Activated naive CD4-positive, alpha-beta T cell treated with anti-CD3 and anti-CD28 coated beads, Interleukin-2, amount 50 U/mL, for 24 hours (primary cell): ENCODE results near the gene TMEM95.
A peak's percentile ranks its signal among the peaks of the same experiment; 100 is the strongest.

ENCODE experiments used
- H3K27ac Mint-ChIP-seq: one replicate; pipeline ENCODE4 v1.8.0; 2021; ENCODE audit warnings: mild to moderate bottlenecking, mixed read lengths
- H3K27me3 Mint-ChIP-seq: one replicate; pipeline ENCODE4 v1.8.0; 2021; ENCODE audit warnings: mixed read lengths
- H3K36me3 Mint-ChIP-seq: one replicate; pipeline ENCODE4 v1.8.0; 2021; ENCODE audit warnings: mixed read lengths
- H3K4me1 Mint-ChIP-seq: one replicate; pipeline ENCODE4 v1.8.0; 2021; ENCODE audit warnings: mixed read lengths
- H3K4me3 Mint-ChIP-seq: one replicate; pipeline ENCODE4 v1.8.0; 2021; ENCODE audit warnings: mild to moderate bottlenecking, mixed read lengths
- H3K9me3 Mint-ChIP-seq: one replicate; pipeline ENCODE4 v1.8.0; 2021; ENCODE audit warnings: mixed read lengths

TMEM95 gene, protein sequence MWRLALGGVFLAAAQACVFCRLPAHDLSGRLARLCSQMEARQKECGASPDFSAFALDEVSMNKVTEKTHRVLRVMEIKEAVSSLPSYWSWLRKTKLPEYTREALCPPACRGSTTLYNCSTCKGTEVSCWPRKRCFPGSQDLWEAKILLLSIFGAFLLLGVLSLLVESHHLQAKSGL

DNA sequence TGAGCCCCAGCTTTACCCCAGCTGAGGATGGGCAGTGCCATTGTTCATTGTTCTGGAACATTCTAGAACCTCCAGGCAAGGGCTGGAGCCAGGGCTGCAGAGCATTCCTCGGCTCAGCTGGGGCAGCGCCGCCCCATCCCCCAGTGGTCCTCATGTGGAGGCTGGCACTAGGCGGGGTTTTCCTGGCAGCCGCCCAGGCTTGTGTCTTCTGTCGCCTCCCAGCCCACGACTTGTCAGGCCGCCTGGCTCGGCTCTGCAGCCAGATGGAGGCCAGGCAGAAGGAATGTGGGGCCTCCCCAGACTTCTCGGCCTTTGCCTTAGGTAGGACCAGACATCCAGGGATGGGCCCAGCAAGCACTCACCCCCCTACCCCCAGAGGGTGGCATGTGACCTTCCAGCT is at the start of gene TMEM95:
Gene TMEM95, plus strand, starts transcription at position 104 of the 400 bp plus-strand sequence. Its CDS starts 49 bp downstream, at position 153.
- Mint-ChIP-seq H3K4me3 (no peak within 1 kb of the TSS), H3K4me1 (peaks cover 22% of the 10 kb centered on the region), H3K27me3 (no peaks in the 10 kb centered on the region), H3K27ac (peak within 1 kb of the TSS; percentile 82), H3K36me3 (no peaks in the 10 kb centered on the region), H3K9me3 (no peaks in the 10 kb centered on the region)

DNA sequence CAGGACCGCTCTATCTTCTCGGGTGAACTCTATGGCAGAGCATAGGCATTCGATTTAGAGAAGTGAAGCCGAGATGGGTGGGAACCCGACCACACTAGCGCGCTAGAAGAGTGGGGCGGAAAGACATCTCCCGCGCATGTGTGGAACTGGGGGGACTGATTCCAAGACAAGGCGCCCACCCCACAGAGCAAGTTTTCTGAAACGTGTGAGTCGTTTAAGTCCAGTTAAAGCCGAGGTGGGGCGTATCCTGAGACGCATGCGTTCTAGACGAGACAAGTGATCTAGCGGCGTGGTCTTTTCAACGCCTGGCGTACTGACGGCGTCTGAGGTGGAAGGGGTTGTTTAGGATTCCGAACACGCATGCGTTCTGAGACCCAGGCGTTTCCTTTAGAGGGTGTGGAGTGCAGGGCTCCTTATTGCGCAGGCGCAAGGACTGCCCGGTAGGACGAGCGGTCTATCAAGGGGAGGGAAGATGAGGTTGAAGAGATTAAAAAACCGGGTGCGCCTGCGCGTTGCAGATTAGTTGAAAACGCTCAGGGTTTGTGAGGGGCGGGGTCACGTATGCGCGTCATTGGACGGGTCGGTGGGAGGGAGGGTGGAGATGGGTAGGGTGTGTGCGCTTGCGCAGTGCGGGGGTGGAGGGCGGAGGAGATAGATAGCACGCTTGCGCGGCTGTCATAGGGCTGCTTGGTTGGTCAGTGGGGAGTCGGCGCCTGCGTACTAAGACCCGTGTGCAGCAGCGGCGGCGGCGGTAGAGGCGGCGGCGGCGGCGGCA is 47.9 kb upstream of the TMEM95 start, which contains the start of gene EIF5A:
Gene EIF5A, plus strand, starts transcription at position 718 of the 775 bp plus-strand sequence. CDS start 2,008 bp downstream, outside the sequence.
- Mint-ChIP-seq H3K4me3 (peak within 1 kb of the TSS; percentile 94), H3K36me3 (peaks cover 27% of the 10 kb centered on the region), H3K4me1 (peaks cover 29% of the 10 kb centered on the region), H3K27ac (peak within 1 kb of the TSS; percentile 99), H3K9me3 (no peaks in the 10 kb centered on the region), H3K27me3 (no peaks in the 10 kb centered on the region)

DNA sequence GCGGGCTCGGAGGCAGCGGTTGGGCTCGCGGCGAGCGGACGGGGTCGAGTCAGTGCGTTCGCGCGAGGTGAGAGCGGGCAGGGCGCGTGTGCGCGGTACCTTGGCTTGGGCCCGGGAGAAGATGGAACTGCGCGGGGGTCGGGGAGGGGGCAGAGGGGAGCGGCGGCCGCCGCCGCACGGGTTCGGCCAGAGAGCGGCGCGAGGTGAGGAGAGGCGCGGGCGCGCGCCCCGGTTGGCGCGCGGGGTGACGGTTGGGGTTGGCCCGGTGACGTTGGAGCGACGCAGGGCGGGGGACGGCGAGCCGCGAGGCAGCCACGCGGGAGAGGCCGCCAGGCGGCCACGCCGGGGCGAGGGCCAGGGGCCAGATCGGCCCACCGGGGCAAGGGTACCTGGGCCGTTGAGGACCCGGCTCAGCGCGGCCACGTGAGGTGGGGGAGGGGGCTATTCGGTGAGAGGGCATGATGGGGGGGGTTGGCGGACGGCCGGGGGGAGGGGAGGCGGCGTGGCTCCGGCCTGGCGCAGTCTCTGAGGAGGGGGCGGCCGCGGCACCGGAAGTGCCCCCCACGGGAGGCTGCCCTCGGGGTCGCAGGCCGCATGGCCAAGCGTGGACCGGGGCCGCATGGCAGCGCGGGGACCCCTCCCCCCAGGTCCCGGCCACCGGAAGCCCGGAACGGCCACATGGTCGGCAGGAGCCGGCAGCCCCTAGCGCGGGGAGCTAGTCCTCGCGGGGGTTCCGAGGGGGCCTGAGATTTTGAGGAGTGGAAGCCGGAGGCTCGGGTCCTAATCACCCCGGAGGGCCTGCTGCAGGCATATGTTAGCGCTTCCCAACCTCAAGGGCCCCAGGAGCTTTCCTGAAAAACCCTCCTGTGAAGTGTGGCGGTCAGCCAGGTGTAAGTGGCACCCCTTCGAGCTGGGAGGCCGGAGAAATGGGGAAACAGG is 47.0 kb upstream of the TMEM95 start:
- H3K27me3 Mint-ChIP-seq = no peaks in the 10 kb centered on the region
- H3K4me1 Mint-ChIP-seq = peaks cover 37% of the 10 kb centered on the region
- H3K36me3 Mint-ChIP-seq = peaks cover 33% of the 10 kb centered on the region
- H3K27ac Mint-ChIP-seq = peak overlapping the region; percentile 99
- peak overlapping the region; percentile 94 for H3K4me3 Mint-ChIP-seq
- no peaks in the 10 kb centered on the region for H3K9me3 Mint-ChIP-seq

DNA sequence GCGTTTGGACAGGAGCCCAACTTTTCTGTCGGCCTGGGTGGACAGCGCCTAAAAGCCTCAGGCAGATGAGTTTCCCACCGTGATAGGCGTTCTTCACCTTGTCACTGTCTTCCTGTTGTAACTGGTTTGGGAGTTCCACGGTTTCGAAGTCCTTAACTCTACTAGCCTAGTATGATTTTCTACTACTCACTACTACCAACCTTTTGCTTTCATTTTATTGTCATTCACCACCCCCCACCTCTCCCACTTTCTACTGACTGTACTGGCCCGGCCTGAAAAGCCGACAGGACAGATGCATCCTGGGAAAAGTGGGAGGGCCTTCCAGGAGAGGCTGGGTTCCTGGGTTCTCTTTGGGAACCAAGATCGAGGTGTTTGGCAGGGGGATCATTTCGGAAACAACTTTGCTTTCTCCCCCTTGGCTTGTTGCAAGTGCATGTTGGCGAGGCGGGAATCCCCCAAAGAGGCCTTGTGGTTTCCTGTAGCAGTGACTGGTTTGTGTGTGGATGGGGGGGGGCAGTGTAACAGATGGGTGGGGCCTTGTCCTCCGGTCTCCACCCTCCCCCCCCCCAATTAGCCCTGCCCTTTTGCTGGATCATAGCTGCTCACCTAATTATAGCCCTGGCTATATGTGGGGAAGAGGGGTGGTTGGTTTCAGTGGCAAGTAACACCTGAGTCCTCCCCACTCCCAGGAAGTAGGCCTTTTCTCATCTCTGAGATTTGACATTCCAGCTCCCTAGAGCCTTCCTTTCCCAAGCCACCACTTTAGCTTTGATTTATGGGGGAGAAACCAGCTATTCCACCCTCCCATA is 46.1 kb upstream of the TMEM95 start:
- Mint-ChIP-seq H3K4me1 (peaks cover 46% of the 10 kb centered on the region), H3K27ac (peak overlapping the region; percentile 95), H3K4me3 (peak overlapping the region; percentile 94), H3K27me3 (no peaks in the 10 kb centered on the region), H3K36me3 (peaks cover 37% of the 10 kb centered on the region), H3K9me3 (no peaks in the 10 kb centered on the region)

DNA sequence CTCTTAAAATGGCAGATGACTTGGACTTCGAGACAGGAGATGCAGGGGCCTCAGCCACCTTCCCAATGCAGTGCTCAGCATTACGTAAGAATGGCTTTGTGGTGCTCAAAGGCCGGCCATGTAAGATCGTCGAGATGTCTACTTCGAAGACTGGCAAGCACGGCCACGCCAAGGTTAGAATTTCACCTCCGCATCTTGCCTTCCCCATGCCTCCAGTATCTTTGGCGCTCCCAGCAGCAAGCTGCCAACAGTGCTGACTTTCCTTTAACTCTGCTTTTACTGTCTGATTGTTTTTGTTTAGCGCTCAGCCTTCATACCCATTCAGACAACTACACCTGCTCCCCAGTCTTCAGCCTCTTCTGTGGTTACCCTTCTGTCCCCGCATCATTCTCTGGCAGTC is 45.3 kb upstream of the TMEM95 start:
- H3K27ac Mint-ChIP-seq = peak overlapping the region; percentile 95
- no peaks in the 10 kb centered on the region for H3K9me3 Mint-ChIP-seq
- H3K4me3 Mint-ChIP-seq = peak overlapping the region; percentile 94
- peaks cover 54% of the 10 kb centered on the region for H3K4me1 Mint-ChIP-seq
- no peaks in the 10 kb centered on the region for H3K27me3 Mint-ChIP-seq
- H3K36me3 Mint-ChIP-seq = peaks cover 38% of the 10 kb centered on the region

DNA sequence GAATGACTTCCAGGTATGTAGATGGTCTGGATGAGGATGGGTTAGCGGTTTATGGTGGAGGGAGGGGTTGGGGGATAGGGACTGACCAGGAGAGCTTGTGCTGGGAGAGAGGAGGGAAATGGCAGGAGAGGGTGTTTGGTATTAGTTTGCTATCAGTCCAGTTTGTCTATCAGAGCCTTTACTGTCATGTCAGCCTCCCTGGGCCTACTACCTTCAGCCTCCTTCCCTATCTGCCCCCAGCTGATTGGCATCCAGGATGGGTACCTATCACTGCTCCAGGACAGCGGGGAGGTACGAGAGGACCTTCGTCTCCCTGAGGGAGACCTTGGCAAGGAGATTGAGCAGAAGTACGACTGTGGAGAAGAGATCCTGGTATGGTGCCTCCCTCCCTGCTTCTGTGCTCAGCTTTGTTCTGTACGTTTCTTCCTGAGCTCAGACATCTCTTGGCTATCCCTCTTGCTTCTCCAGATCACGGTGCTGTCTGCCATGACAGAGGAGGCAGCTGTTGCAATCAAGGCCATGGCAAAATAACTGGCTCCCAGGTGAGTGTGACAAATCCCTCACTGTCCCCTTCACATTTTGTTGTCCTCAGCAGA is 43.7 kb upstream of the TMEM95 start:
- Mint-ChIP-seq H3K4me1 (peaks cover 59% of the 10 kb centered on the region), H3K36me3 (peaks cover 38% of the 10 kb centered on the region), H3K9me3 (no peaks in the 10 kb centered on the region), H3K4me3 (peak overlapping the region; percentile 94), H3K27ac (peak overlapping the region; percentile 95), H3K27me3 (no peaks in the 10 kb centered on the region)

DNA sequence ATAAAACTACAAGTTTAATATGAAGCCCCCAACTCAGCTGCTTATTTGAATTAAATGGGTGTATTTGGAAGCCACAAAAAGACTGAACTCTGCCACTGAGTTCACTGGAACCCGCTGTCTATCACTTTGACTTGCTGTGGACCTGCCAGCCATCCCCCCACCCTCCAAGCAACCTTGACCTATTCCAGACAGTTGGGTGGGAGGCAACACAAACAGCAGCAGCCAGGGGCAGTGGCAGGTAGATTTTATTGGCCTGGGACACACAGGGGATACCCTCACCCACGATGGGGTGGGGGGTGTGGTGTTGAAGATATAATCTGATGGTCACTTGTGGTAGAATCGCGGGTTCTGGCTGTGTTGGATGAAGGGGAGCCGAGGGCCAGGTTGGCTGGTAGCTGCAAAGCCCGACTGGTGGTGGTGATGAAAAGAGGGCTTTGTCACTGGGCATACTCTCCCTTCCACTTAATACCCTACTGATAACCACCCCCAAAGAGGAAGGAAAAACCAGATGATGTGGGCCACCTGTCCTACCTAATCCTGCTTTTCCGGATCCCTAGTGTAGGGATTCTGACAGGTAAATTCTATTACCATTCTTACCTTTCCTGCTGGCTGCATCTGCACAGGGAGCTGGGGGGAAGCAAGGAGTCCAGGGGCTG is 42.4 kb upstream of the TMEM95 start:
- H3K36me3 Mint-ChIP-seq = peaks cover 38% of the 10 kb centered on the region
- H3K9me3 Mint-ChIP-seq = no peaks in the 10 kb centered on the region
- H3K27me3 Mint-ChIP-seq = no peaks in the 10 kb centered on the region
- peaks cover 62% of the 10 kb centered on the region for H3K4me1 Mint-ChIP-seq
- H3K27ac Mint-ChIP-seq = peak overlapping the region; percentile 80
- H3K4me3 Mint-ChIP-seq = peak overlapping the region; percentile 73

DNA sequence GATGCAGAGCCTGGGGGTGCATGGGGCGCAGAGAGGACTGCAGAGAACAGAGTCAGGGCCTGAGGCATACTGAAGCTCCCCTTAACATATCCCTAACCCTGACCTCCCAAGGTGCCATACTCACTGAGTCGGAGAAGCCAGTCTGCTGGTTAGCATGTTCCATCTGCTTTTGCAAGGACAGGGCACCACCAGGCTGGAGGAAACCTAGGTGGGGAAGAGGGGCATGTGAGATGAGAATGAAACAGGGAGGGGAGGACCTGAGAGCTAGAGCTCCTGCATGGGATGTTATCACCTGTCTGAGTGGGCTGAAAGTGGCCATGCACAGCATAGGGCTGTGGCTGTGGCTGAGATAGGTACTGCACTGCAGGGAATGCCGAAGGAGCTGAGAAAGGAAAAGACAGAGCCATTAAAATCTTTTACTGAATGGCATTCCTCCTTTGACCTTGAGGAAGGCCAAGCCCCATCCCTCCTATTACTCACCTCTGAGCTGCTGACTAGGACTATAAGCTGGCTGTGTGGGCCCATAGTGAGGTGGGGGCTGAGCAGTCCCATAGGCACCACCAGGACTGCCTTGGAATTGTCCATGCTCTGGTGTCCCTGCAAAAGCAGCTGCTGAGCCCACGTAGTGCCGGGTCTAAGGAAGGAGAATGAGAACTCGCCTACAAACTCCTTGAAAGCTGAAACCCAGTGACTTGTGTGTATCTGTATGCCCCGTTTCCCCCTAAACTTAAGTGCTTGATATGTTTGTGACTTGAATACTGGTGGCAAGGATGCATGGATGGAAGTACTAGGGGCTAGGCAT is 41.7 kb upstream of the TMEM95 start:
- no peaks in the 10 kb centered on the region for H3K27me3 Mint-ChIP-seq
- peak overlapping the region; percentile 97 for H3K4me3 Mint-ChIP-seq
- H3K4me1 Mint-ChIP-seq = peaks cover 62% of the 10 kb centered on the region
- H3K9me3 Mint-ChIP-seq = no peaks in the 10 kb centered on the region
- H3K27ac Mint-ChIP-seq = peak overlapping the region; percentile 88
- peaks cover 38% of the 10 kb centered on the region for H3K36me3 Mint-ChIP-seq

DNA sequence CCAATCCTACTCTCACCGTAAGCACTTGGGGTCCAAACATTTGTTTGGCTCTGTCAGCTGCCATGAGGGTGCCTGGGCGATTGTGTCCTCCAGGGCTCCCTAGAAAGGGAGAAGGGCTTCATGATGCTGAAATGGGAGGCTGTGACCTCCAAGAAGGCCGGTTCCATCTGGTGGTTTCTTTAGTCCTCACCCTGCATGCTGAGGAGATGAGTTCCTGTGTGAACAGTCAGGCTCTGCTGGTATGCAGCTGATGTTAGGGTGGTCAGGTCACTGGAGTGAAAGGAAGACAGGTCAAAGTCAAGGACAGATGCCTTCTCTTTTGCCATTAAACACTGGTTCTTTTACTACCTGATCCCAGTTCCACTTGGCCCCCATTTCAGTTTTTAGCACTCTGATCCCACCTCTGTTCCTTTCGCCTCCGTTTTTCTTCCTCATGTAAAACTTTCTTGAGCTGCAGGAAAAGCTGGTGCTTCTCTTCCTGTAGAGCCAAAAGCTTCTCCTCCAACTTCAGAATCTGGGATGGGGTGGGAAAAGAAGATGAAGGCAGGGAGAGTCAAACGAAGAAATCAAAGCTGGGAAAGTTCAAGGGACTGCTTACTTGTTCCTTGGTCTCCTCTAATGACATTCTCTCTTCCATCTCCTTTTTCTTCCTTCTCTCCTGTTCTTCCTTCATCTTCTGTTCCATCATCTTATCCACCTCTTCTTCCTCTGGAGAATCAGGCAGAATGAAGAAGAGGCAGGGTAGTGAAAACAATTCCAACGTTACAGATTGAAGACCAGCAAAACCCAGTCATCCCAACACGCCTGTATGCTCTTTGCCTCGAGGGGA is 40.9 kb upstream of the TMEM95 start:
- H3K9me3 Mint-ChIP-seq = no peaks in the 10 kb centered on the region
- H3K4me1 Mint-ChIP-seq = peaks cover 61% of the 10 kb centered on the region
- peaks cover 33% of the 10 kb centered on the region for H3K36me3 Mint-ChIP-seq
- H3K27ac Mint-ChIP-seq = peak overlapping the region; percentile 93
- peak overlapping the region; percentile 97 for H3K4me3 Mint-ChIP-seq
- no peaks in the 10 kb centered on the region for H3K27me3 Mint-ChIP-seq

DNA sequence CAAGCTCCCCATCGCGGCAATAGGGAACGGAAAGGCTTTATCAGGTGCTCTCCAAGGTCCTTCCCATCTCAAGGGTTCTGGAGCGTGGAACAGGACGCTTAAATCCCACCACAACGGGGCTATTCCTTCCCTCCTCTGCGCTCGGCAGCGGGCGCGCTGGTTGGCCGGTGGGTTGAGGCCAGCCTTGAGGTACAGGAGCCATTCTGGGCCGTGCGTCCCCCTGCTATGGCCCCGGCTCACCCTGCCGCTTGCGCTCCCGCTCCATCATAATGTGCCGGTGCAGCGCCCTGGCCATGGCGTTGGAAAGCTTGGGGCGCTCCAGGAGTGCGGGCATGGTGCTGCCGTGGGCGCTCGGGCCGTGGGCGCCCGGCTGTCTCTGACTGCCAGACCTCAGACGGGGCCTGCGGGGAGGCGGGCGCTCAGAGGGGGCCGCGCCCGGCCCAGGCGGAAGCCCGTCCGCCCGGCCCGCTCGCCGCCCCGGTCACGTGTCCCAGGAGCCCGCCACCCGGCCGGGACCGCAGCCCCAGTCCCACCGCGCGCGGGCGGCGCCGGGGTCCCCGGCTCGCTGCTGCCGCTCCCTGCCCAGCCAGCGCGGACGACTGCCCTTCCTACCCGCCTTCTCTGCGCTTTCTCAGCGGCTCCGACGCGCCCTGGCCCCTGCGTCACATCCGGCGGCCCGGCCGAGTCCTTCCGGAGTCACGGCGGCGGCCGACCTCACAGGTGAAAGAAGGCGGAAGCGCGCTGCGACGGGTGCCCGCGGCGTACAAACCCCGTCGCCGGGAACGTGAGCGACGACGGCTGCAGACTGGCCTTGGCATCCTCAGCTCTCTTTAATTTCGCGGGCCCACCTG is 40.0 kb upstream of the TMEM95 start, which contains the start of gene GPS2:
Gene GPS2, minus strand, starts transcription at position 642 of the 851 bp plus-strand sequence. Its CDS starts 308 bp downstream, at position 334.
- peak within 1 kb of the TSS; percentile 95 for H3K27ac Mint-ChIP-seq
- H3K4me3 Mint-ChIP-seq = peak within 1 kb of the TSS; percentile 97
- H3K36me3 Mint-ChIP-seq = peaks cover 24% of the 10 kb centered on the region
- no peaks in the 10 kb centered on the region for H3K9me3 Mint-ChIP-seq
- H3K27me3 Mint-ChIP-seq = no peaks in the 10 kb centered on the region
- peaks cover 52% of the 10 kb centered on the region for H3K4me1 Mint-ChIP-seq

DNA sequence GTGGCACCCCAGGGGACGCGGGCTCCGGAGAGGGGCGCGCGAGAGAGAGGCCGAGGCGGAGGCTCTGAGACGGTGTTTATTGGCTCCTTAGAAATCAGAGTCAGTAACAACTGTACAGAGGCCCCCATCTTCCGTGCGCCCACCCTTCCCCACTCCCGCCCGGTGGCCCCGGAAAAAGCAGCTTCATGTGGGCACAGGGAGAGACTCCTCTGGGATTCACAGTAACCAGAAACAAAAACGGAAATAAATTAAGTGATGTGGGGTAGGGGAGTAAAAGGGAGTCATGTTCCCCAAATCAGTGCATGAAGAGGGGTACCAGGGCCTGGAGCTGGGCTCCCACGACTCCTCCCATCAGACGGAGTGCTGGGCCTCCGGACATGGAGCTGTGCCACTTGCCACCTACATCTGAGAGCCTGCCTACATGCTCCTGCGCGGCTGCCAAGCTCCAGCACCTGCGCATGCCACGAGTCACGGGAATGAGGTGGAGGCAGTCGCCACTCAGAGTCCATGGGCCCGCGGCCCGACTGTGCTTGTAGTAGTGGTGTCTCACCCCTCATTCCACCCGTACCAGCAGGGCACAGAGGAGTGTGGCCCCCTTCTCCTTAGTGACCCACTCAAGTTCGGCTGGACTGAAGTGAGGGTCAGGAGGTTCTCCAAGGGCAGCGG is 39.3 kb upstream of the TMEM95 start:
- H3K36me3 Mint-ChIP-seq = peaks cover 17% of the 10 kb centered on the region
- H3K9me3 Mint-ChIP-seq = no peaks in the 10 kb centered on the region
- H3K4me3 Mint-ChIP-seq = peak overlapping the region; percentile 93
- peak overlapping the region; percentile 95 for H3K27ac Mint-ChIP-seq
- H3K27me3 Mint-ChIP-seq = no peaks in the 10 kb centered on the region
- H3K4me1 Mint-ChIP-seq = peaks cover 45% of the 10 kb centered on the region
